Kidney capillary endothelial cell (primary cell): ENCODE data around the gene MAN1B1.

Experiments used
- DNase-seq: peaks from one replicate; pipeline ENCODE4 v3.0.0-alpha.2; 2018; ENCODE audit warnings: low spot score

Gene MAN1B1

DNA sequence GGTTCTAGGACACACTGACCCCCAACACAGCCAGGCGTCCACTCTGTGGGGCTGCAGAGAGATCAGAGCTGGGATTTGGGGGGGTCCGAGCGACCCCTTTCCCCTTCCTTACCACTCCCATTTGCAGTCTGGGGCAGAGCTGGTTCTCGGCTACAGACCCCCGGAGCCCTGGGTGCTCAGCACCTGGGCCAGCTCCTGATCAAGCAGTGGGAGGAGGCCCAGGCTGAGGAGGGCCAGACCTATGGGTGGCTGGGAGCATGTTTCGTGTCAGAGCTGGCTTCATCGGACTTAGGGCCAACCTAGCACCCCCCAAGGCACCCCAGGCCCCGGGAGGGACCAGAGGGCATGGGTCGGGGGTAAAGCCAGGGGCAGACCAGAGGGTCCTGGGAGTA is 59.7 kb downstream of the MAN1B1 start:
- no peak for DNase-seq

DNA sequence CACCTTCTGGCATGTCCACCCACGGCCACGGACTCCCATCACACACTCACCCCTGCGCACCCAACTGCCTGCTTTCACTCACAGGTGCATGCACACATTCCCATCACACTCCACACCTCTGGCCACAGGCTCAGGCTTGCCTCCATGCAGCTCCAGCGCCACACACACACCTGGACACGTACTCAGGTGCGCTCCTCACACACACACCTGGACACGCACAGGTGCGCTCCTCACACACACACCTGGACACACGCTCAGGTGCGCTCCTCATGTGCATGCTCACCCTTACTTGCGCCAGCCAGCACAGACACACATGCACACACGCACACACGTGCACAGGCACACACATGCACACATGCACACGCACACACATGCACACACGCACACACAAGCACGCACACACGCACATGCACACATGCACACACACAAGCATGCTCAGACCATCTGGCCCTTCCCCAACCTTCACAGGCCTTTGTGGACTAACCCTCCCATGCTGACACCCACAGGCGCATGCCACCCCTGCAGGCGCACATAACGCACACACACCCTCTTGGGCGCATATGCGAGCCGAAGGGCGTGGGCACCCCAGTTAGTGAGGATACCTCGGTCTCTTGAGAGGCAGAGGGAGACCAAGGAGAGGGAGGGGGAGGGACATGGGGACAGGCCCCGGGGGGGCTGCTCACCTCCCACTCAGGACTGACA is 60.5 kb downstream of the MAN1B1 start:
- no peak for DNase-seq

DNA sequence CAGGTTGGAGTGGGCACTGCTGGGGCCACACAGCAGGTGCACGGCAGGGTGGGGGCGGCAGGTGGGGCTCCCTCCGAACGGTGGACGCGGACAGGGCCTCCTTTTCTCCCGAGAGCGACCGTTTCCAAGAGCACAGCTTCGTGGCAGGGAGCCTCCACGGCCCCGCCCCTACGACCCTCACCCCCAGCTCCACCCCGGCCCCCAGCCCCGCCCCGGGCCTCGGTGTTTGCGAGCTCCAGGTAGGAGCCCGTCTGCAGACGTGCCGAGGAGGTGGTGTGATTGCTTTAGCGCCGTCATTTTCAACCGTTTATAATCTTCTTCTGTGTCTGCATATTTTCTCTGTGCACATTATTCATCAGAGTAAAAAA is 61.0 kb downstream of the MAN1B1 start:
- DNase-seq = no peak

DNA sequence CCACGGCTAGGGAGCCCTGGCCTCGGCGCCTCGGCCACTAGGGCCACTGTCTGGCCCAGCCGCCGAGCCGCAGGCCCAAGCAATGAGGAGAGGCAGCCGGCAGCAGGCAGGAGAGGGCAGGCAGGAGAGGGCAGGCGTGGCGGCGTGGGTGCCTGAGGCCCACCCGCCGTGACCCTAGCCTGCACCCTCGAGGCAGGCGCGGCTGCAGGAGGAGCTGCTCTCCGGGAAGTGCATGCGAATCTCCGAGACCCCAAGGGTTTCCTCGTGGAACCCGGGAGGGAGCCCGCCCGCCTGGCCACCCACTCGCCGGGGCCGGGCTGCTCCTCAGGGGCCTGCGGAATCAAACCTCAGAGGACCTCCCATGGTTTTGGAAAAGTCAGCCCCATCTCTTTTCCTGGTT is 61.5 kb downstream of the MAN1B1 start:
- no peak for DNase-seq

DNA sequence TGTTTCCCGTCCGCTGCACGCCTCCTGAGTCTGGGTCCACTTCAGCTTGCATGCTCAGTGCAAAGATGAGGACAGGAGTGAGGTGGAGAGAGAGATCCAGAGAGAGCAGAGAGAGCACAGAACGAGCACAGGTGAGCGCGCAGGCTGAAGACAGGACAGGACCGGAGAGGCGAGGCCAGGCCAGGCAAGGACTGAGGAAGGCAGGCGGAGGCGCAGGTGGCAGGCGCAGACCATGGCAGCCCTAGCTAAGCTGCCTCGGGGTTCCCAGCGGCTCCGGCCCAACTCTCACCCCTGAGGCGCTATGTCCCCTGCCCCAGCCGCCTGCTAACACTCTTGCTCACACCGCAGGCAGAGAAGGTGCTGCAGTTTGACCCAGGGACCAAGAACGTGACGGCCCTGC is 61.9 kb downstream of the MAN1B1 start:
- DNase-seq = no peak

DNA sequence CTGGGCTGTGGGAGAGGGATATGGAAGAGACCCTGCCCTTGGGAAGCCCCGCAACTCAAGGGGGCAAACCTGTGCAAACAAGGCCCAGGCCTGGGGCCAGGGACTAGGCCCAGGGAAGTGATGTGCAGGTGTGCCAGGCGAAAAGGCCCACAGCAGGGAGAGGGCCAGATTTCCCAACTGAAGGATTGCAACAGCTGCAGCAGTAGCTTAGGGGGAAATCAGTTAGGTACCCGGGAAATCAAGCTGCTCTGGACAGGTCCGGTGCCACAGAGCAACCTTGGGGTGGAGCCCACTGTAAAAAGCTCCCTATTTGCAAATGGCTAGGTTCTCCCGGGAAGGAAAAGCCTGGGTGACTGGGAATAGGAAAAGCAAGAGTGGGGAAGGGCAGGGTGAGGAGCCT is 62.6 kb downstream of the MAN1B1 start:
- no peak for DNase-seq

DNA sequence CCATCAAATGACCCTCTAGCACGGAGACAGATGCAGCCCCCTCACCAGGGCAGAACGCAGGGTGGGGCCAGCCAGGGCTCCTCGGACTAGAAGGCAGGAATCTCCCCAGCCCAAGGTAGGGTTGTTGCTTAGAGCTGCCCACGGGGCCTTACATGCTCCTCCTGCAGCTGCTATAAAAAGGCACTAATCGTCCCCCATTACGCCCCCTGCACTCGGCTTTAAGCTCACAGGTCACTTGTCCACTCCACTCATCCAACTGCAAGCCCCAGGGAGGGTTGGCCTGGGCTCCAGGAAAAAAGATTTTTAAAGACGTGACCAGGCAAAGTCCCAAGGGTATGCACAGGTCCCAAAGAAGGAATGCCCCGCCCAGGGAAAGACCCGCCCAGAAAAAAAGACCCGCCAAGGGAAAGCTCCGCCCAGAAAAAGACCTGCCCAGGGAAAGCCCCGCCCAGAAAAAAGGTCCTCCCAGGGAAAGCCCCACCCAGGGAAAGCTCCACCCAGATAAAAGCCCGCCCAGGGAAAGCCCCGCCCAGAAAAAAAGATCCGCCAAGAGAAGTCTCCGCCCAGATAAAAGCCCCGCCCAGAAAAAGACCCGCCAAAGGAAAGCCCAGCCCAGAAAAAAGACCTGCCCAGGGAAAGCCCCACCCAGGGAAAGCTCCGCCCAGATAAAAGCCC is 63.3 kb downstream of the MAN1B1 start:
- DNase-seq = no peak

DNA sequence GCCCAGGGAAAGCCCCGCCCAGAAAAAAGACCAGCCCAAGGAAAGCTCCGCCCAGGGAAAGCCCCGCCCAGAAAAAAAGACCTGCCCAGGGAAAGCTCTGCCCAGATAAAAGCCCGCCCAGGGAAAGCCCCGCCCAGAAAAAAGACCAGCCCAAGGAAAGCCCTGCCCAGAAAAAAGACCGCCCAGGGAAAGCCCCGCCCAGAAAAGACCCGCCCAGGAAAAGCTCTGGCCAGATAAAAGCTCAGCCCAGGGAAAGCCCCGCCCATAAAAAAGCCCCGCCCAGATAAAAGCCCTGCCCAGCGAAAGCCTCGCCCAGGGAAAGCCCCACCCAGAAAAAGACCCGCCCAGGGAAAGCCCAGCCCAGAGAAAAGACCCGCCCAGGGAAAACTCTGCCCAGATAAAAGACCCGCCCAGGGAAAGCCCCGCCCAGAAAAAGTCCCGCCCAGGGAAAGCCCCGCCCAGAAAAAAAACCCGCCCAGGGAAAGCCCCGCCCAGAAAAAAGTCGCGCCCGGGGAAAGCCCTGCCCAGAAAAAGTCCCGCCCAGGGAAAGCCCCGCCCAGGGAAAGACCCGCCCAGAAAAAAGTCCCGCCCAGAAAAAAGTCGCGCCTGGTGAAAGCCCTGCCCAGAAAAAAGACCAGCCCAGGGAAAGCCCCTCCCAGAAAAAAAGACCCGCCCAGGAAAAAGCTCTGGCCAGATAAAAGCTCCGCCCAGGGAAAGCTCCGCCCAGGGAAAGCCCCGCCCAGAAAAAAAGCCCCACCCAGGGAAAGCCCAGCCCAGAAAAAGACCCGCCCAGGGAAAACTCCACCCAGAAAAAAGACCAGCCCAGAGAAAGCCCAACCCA is 64.1 kb downstream of the MAN1B1 start:
- no peak for DNase-seq

DNA sequence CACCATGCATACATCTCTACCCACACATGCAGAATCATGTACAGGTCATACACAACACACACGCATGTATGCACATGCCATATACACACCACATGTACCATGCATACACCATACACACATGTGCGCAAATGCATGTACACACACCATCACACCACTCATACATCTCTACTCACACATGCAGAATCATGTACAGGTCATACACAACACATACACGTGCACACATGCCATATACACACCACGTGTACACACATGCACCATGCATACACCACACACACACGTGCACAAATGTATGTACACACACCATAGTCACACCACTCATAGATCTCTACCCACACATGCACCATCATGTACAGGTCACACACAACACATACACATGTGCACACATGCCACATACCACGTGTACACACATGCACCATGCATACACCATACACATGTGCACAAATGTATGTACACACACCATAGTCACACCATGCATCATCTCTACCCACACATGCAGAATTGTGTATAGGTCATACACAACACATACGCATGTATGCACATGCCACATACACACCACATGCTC is 66.1 kb downstream of the MAN1B1 start:
- DNase-seq = no peak

DNA sequence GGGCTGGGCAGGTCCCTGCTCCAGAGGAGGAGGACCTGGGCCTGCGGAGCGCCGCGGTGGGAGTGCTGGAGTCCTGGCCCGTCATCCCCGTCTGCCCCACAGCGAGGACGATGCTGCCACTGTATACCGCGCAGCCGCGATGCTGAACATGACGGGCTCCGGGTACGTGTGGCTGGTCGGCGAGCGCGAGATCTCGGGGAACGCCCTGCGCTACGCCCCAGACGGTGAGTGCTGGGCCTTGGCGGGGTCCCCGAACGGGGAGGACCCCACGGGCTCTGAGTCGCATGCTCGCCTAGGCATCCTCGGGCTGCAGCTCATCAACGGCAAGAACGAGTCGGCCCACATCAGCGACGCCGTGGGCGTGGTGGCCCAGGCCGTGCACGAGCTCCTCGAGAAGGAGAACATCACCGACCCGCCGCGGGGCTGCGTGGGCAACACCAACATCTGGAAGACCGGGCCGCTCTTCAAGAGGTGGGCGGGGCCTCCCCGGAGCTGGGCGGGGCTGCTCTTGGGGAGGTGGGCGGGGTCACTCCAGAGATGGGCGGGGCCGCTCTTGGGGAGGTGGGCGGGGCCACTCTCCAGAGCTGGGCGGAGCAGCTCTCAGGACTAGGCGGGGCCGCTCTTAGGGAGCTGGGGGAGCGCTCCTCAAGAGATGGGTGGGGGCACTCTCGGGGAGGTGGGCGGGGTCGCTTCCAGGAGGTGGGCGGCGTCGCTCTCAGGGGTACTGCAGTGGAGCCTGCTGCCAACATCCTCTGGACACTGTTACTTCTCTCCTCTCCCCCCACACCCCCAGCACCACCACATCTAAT is 70.0 kb downstream of the MAN1B1 start:
- no peak for DNase-seq

DNA sequence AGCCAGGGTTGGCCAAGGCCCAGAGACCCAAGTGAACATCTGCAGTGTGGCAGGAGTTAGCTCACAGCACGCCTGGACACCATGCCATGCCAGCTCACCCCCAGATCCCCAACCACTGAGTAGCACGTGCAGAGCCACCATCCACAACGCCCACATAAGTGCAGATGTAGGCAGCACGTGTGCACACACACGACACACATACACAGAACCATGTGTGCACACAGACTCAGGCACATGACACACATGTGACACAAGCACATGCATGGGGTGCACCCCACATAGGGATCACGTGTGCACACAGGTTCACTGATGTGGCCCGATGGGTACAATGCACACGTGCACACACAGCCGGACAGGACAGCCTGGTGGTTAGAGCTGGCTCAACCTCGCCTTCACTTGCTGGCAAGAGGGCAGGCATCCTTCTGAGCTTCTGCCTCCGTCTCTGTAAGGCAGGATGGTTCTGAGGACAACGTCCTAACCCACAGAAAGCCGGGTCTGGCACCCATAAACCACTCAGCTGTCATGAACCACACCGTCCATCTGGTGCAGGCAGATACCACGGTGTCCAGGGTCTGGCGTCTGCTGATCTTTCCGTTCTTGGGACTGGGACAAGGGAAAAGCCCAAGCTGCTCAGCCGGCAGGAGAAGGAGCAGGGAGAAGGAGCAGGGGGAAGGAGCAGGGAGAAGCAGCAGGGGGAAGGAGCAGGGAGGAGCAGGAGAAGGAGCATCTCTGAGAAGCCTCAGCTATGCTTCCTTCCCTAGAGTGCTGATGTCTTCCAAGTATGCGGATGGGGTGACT is 71.0 kb downstream of the MAN1B1 start:
- DNase-seq = no peak

DNA sequence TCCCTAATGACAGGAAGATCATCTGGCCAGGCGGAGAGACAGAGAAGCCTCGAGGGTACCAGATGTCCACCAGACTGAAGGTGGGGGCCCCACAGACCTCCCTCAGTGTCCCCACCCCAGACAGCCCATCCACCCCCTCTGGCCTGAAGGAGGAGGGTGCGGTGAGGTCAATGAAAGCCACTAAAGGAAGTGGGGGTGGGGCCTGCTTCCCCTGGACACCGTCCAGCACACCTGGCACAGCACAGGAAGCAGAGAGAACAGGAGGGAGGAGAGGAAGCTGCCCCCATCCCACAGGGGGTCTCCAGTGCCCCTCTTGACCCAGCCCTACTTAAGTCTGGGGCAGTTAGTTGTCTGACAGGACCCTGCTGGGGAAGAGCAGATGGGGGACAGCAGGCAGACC is 71.8 kb downstream of the MAN1B1 start:
- no peak for DNase-seq
